IPS-11a (cell line): ENCODE measurements around the gene TOX2.

Experiments used
- H3K4me3 ChIP-seq: one replicate; pipeline ENCODE4 v1.5.1; 2013; ENCODE audit warnings: low read depth, low read length, control low read depth

Gene TOX2

GRCh38 chr20:44073011-44073674 is 158.5 kb downstream of the TOX2 start:
- no peak overlapping the region for H3K4me3 ChIP-seq

DNA sequence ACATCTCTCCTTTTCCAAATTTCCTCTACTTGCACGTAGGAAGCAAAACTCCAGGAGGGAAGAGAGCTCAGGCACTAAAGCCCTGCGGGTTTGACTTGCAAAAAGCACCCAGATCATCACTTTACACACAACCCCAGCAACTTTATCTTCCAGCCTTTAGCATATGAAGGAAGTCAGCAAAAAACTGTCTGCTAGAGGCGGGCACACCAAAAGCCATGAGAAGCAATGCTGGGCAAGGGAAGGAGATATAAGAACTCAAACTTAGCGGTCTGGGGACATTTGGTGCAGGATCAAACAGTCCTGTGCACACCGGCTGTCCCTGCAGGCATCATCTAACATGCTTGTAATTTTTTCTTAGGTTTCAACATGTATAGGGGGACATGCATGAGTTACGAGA is 159.0 kb downstream of the TOX2 start:
- H3K4me3 ChIP-seq, result no peak overlapping the region

- H3K4me3 ChIP-seq, result no peak overlapping the region
These were observed 159.8 kb downstream of the TOX2 start for GRCh38 chr20:44074252-44075151.

DNA sequence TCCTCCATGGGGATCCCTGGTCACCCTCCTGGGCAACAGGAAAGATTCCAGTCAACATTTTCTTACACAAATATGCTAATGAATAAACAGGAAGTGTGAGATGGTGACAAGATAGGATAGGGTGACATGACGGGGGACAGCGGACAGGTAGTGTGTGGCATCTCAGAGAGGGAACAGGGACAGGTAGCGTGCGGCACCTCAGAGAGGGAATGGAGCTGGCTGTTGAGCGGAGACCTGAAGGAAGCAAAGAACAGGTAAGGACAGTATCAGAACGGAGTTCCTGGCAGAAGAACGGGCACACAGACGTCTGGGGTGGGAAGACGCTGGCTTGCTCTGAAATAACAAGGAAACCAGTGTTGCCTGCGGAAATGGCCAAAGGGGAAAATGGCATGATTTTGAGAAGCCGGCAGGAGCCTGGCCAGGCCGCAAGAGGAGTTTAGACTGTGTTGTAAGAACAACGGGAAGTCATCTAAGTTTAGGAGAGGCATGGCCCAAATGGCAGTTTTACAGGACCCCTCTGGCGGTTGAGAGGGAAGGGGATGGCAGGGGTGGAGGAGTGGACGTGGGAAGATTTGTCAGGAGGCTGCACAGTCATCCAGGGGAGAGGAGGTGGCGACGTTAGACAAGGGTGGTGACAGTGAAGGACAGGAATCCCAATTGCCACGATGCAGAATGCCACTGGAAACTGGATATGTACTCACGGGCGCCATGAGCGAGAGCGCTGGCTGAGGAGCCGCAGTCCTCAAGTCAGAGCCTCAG is 160.7 kb downstream of the TOX2 start:
- H3K4me3 ChIP-seq, result no peak overlapping the region

- H3K4me3 ChIP-seq, result no peak overlapping the region
These were observed 161.2 kb downstream of the TOX2 start for GRCh38 chr20:44075950-44076232.

GRCh38 chr20:44079291-44079690 is 164.6 kb downstream of the TOX2 start:
- H3K4me3 ChIP-seq, result no peak overlapping the region

DNA sequence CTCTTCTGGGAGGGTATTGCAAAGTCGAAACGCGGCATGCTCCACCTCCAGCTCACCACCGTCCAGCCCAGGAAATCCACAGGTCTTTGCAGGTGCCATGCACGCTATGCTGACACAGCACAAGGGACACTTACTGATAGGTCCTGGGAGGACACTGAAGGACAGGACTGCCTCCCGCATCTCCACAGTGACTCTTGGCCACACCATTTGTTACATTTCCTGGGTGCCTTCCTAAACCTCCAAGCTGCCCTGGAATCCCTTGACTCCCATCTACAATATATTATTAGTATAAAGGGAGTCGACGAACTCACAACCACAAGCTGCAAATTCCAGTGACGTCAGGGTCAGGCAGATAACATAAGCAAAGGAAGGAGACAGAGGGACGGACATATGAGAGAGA is 165.4 kb downstream of the TOX2 start:
- no peak overlapping the region for H3K4me3 ChIP-seq

DNA sequence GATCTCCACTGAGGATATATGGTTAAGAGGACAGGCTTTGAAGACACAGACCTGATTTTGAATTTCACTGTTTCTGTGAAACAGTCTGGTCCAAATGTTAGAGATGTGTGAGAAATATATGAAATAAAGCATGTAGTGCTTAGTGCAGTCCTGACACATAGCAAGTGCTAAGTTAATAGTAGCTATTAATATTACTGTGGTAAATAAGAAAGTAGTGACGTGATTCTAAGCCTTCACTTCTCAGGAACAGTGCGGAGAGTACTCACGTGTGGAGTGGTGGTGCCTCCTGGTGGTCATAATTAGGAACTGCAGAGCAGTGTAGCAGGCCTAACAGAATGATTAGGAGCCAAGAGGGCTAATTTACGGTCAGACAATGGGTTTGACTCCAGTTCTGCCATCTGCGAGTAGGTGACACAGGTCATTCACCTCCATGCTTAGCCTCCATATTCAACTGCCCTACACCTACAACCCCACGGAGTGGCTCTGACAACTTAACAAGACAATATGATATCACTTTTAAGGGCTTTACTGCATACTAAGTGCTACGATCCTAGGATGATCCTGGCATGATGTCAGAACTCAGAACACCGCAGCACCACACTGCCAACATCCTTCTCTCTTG is 166.1 kb downstream of the TOX2 start:
- no peak overlapping the region for H3K4me3 ChIP-seq

- no peak overlapping the region for H3K4me3 ChIP-seq
These were observed 166.8 kb downstream of the TOX2 start for GRCh38 chr20:44081476-44081875.

DNA sequence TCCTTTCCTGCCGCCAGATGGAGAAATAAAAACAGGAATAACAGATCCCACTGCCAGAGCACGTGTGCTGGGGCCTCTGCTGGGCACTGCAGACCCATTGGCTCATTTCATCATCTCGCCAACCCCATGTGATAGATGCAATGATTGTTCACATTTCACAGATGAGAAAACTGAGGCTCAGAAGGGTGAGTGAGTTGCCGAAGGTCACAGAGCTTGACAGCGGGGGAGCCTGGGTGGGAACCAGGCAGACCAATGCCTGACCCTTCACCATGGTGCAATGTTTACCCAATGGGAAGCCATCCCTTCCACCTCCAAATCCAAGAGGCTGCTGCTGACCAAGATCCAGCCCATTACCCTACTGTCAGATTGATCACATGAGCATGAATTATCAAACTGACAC is 167.2 kb downstream of the TOX2 start:
- H3K4me3 ChIP-seq, result no peak overlapping the region

DNA sequence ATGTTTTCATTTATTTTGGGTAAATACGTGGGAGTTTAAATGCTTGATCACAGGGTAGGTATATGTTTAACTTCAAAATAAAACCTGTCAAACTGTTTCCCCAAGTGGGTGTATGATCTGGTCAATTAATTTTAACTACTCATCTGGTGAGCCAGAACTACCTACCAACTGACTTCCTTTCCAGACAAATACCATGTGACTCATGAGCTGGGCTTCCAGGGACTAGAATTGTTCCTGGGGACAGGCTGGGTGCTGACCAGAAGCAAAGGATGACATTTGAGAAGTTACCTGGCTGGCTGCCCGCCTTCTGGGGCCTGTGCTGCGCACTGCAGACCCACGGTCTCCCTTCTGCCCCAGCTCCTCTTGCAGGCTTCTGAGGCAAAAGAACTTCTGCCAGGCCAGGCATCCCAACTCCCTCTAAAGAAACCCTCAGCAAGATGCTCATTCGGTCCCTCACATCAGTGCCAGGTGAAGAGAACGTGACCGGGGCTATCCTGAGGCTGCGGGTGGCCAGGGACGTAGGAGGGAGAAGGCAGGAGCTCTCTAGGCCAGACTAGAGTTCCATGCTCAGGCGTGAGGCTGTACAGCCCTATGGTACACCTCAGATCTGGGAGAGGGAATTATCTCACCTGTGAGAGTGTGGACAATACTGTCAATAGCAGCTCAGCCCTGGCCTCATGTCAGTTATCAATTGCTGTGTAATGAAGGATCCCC is 168.7 kb downstream of the TOX2 start:
- H3K4me3 ChIP-seq, result no peak overlapping the region

DNA sequence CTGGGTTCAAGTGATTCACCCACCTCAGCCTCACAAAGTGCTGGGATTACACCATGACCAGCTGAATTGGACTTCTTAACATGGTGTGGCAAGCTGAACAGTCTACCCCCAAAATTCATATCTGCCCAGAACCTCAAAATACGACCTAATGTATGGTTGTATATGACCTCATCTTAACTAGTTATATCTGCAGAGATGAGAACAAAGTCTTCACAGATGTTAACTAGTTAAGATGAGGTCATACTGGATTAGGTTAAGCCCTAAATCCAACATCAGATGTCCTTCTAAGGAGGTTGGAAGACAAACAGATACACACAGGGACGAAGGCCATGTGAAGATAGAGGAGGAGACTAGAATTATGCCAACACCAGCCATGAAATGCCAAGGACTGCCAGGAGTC is 169.8 kb downstream of the TOX2 start:
- H3K4me3 ChIP-seq, result no peak overlapping the region

GRCh38 chr20:44084891-44085290 is 170.2 kb downstream of the TOX2 start:
- H3K4me3 ChIP-seq, result no peak overlapping the region

GRCh38 chr20:44085616-44086434 is 171.2 kb downstream of the TOX2 start:
- H3K4me3 ChIP-seq, result no peak overlapping the region

GRCh38 chr20:44087051-44087856 is 172.6 kb downstream of the TOX2 start:
- H3K4me3 ChIP-seq, result no peak overlapping the region

GRCh38 chr20:44087857-44088120 is 173.1 kb downstream of the TOX2 start:
- H3K4me3 ChIP-seq, result no peak overlapping the region

DNA sequence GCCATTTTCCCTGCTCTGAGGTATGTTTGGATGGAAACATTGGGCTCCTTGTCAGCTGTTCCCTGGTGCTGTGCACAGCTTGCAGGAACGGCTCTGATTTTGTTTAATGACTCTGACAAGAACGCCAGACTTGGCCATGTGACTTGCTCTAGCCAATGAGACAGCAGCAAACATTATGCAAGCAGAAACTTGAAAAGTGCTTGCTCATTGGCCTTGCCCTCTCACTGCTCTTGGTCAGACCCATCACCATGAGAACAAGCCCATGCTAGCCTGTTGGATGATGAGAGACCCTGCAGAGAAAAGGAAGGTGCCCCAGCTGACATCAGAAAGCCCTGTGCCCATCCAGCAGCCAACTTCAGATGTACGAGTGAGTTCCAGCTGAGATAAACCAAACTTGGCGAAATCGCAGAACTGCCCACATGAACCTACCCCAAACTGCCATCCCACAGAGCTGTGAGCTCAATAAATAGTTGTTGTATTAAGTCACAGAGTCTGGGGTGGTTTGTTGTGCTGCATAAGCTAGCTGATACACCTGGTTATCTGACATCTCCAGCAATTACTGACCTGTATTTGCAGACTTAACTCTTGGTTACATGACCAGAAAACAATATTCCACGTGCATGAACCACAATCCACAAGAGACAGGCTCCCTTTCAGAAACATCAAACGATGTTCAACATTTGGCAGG is 175.5 kb downstream of the TOX2 start:
- no peak overlapping the region for H3K4me3 ChIP-seq

GRCh38 chr20:44091026-44091425 is 176.4 kb downstream of the TOX2 start:
- H3K4me3 ChIP-seq, result no peak overlapping the region
